Stimulated activated CD4-positive, alpha-beta T cell treated with anti-CD3 and anti-CD28 coated beads, Interleukin-1b, Interleukin-23, amount 100 ng/mL, for 48 hours (primary cell): ENCODE data around the gene ACADS.

Experiments
- DNase-seq: peaks from one replicate; pipeline ENCODE4 v3.0.0-alpha.2; 2020

ACADS gene

DNA sequence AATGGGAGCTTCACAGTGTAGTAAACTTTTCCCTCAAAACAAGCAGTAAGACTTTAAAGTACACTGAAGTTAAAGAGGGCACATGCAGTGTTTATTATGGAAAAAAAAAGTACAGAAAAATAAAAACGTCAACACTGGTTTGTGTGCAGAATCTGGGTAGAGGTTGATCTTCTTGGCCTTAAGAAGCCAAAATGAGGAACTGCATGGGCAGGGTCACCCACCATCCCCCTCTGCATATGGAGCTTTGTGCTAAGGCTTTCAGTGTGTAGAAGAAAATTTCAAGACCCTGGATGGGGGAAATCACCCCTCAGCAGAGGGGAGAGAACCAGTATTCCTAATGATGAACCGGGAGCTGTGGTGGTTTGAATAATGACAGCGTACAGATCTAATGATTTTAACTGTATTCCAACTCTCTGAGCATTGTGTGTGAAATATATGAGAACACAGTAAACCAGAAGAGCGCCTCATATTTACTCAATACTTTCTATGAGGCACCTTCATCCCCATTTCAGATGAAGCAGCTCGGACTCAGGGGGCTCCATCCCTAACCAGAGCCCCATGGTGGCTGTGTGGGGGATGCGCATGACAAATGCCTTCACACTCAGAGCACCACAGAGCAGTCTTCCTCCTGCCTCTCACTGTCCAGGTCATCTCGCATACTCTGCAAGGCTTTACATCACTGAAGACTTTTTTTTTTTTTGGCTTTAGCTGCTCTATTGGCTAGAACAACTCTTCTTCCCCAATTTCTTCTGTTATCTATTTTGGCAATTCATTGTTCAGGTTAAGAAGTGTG is 33.4 kb downstream of the ACADS start:
- DNase-seq, result no peak

DNA sequence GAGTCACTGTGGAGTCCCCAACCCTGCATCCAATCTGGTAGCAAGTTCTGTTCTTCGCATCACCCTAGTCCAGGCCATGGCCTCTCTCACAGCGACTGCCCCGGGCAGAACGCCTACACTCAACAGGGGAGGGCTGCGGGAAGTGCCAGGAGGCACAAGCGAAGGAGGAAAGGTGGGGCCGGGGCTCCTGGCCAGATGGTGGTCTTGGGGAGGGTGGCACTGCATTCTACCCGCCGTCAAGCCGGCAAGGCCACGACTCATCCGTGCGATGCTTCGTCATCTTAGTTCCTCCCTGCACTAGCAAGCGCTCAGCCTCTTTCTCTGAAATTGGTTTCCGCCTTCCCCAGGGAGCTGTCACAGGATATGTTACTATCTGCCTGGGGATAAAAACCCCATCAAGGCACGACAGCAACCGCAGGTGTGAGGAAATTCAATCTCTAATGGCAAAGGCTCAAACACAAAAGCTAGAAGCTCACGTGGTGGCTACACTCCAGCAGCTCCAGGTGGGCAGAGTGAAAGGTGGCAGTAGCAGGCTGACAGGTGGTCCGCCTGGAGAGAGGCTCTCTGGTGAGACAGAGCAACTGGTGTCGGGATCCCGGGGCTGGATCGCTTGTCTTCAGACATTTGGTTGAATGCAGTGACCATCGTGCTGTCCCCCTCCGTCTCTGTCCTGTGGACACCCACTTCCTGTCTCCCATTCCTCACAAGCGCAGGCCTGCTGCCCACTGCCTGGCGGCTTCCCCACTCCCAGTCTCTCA is 34.1 kb downstream of the ACADS start:
- no peak for DNase-seq

GRCh38 chr12:120760349-120761254 is 35.0 kb downstream of the ACADS start:
- DNase-seq, result peak; percentile 35

DNA sequence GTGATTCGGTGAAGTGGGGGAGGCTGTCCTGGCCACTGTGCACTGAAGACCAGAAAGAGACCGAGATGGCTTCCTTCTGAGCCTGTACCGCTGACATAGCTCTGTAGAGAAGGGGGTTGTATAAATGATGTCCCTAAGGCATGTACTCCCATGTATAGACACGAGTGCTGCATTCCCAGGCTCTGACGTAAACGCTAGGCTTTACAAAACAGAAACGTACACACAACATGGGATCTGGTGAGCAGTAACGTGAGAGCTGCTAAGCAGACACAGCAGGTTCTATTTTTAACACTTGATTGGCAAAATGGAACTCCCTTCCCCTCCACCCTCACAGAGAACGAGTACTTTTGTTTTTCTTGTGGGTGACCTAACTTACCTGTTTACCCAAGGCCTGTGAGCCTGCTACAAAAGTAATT is 35.9 kb downstream of the ACADS start:
- DNase-seq, result no peak

- DNase-seq, result no peak
Observed at GRCh38 chr12:120762086-120762485, 36.5 kb downstream of the ACADS start.

DNA sequence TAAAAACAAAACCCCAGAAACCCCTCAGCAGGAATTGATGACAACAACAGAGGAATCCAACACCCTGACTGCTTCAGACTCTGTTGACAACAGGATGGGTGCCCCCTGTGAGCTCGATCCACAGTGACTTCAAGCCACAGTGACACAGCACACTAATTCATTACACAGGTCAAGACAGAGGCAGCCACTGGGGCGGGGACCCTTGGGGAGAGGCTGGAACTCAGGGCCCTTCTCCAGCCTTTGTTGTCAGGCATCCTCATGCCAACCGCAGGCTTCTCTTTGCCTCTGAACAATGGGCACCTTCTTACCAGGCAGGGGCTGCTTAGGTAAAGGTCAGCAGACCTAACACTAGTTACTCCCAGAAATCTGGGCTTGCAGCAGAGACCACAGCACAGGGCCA is 37.6 kb downstream of the ACADS start:
- no peak for DNase-seq

DNA sequence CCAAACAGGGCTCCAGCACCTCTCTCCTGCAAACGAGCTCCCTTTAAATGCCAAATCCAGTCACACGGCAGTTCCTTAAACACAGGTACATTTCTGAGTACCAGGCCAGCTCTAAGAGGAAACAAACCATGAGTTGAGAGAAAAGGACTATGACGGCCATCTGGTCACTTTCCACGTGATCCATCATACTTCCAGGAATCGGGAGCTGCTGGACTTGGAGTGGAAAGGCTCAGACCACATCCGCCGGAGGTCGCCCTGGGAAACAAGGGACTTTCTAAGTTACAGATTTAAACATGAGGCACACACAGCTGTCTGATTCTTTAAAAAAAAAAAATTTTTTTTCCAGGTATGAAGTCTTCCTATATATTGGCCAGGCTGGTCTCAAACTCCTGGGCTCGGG is 39.2 kb downstream of the ACADS start:
- DNase-seq, result no peak

GRCh38 chr12:120766566-120766965 is 40.9 kb downstream of the ACADS start:
- no peak for DNase-seq

GRCh38 chr12:120767071-120768024 is 41.7 kb downstream of the ACADS start:
- no peak for DNase-seq

GRCh38 chr12:120771097-120771496 is 45.5 kb downstream of the ACADS start:
- DNase-seq, result no peak

DNA sequence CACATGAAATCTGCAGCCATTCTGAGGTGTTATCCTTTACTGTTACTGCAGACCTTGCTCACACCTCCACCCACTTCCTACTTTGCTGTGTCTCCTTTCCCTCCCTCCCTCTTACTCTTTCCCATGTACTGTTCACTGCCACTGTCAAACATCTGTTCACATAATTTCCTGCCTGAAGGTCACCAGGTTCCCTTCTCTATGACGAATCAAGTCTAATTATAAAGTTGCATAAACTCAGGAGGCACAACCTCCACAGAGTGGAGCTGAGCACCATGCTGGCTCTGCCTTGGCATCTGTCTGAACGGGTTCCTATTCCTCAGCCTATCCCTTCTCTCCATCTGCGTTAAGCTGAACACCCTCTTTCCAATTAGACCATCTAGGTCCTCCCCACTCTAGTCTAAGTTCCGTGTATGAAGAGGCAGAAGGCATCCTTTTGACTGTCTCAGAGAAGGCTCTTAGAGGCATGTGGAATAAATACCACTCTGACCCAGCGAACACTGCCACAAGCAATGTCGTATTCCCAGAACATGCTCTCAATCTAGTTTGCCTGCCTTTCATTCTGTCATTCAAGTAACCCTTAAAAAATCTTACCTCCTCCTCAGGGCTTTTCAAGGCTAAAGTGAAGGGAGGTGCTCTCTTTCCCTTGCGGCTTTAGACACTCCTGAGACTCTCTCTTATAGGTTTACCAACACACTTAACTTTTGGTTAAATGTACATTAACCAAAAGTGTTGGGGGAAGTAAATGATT is 48.7 kb downstream of the ACADS start:
- DNase-seq, result no peak

- DNase-seq, result no peak
Observed at GRCh38 chr12:120775862-120776552, 50.4 kb downstream of the ACADS start.

GRCh38 chr12:120783197-120783596 is 57.6 kb downstream of the ACADS start:
- DNase-seq, result peak; percentile 46

GRCh38 chr12:120784804-120785203 is 59.2 kb downstream of the ACADS start:
- DNase-seq, result no peak

- no peak for DNase-seq
Observed at GRCh38 chr12:120787889-120788288, 62.3 kb downstream of the ACADS start.
